OCI-LY3 (cell line): ENCODE data around the gene NRSN1.

Source experiments
- CTCF ChIP-seq: fragments of 200-600, 300-600 bp; sonication (generic); IDR thresholded peaks from 2 replicates; pipeline ENCODE4 v1.5.1; 2014; ENCODE audit warnings: antibody characterized with exemption, low read length, low read depth
- EZH2phosphoT487 ChIP-seq: fragments of 200-600 bp; shearing (Covaris generic); IDR thresholded peaks from 2 replicates; pipeline ENCODE4 v1.6.1; 2018; ENCODE audit warnings: antibody characterized with exemption, mixed run types, low read depth

GRCh38 chr6:24126586-24127192, 674 bp downstream of the NRSN1 start:
- TF ChIP-seq CTCF = no peak
- TF ChIP-seq EZH2phosphoT487 = no peak
